Endodermal cell (in vitro differentiated cells): ENCODE results near the gene VPS13A. TPM values are rescaled to one million over a fixed set of nuclear protein-coding genes. Genes with fewer than 3 reads are reported as not detected.
A peak's percentile ranks its signal among the peaks of the same experiment; 100 is the strongest.

Experiments
- DNase-seq: peaks from one replicate; pipeline ENCODE4 v3.0.0-alpha.2; 2017
- H3K27ac ChIP-seq: 2 replicates; pipeline ENCODE4 v1.5.1; 2013; ENCODE audit warnings: mild to moderate bottlenecking, low read depth, low read length, moderate library complexity
- H3K27me3 ChIP-seq: 2 replicates; pipeline ENCODE4 v1.6.1; 2013; ENCODE audit warnings: mild to moderate bottlenecking, low read length, moderate library complexity; ENCODE audit not compliant: insufficient read depth, control insufficient read depth, poor library complexity, severe bottlenecking
- H3K36me3 ChIP-seq: 2 replicates; pipeline ENCODE4 v1.7.0; 2013; ENCODE audit warnings: mild to moderate bottlenecking, low read length, moderate library complexity; ENCODE audit not compliant: control insufficient read depth, insufficient read depth
- H3K4me1 ChIP-seq: one replicate; pipeline ENCODE4 v1.7.0; 2013; ENCODE audit warnings: low read length; ENCODE audit not compliant: control insufficient read depth, insufficient read depth
- H3K4me3 ChIP-seq: 2 replicates; pipeline ENCODE4 v1.5.1; 2013; ENCODE audit warnings: mild to moderate bottlenecking, low read length, moderate library complexity
- H3K9ac ChIP-seq: 2 replicates; pipeline ENCODE4 v1.6.1; 2013; ENCODE audit warnings: mild to moderate bottlenecking, low read length, moderate library complexity; ENCODE audit not compliant: poor library complexity, severe bottlenecking; ENCODE audit errors: extremely low read depth
- H3K9me3 ChIP-seq: 2 replicates; pipeline ENCODE4 v1.6.1; 2013; ENCODE audit warnings: mild to moderate bottlenecking, low read length, moderate library complexity; ENCODE audit not compliant: control insufficient read depth
- H3K27ac Mint-ChIP-seq: 2 replicates; pipeline ENCODE4 v1.8.0; 2020; ENCODE audit warnings: mixed read lengths
- H3K27me3 Mint-ChIP-seq: 2 replicates; pipeline ENCODE4 v1.8.0; 2021; ENCODE audit warnings: mild to moderate bottlenecking, mixed read lengths; ENCODE audit not compliant: insufficient read depth
- H3K36me3 Mint-ChIP-seq: 2 replicates; pipeline ENCODE4 v1.8.0; 2020; ENCODE audit warnings: low read depth, mixed read lengths
- H3K4me1 Mint-ChIP-seq: 2 replicates; pipeline ENCODE4 v1.8.0; 2020; ENCODE audit warnings: mixed read lengths
- H3K4me3 Mint-ChIP-seq: 2 replicates; pipeline ENCODE4 v1.8.0; 2020; ENCODE audit warnings: mild to moderate bottlenecking, moderate library complexity, mixed read lengths
- H3K9me3 Mint-ChIP-seq: 2 replicates; pipeline ENCODE4 v1.8.0; 2020; ENCODE audit warnings: mild to moderate bottlenecking, mixed read lengths
- CTCF ChIP-seq: fragments of 200-600 bp; sonication (generic); conservative IDR thresholded peaks from 2 replicates; pipeline ENCODE4 v1.5.0; 2021; ENCODE audit warnings: antibody characterized with exemption, mild to moderate bottlenecking
- WGBS, 2 experiments: methylation state at CpG; one replicate each; pipeline versions ENCODE4 v1.1.5 to v1.1.7; 2013; ENCODE audit warnings: missing lambda C conversion rate in 2 of 2, mixed read lengths in 1 of 2; ENCODE audit not compliant: insufficient coverage in 1 of 2, insufficient read length in 1 of 2; 5-methylcytosine and 5-hydroxymethylcytosine counted together
- total RNA-seq, 2 donors: library from RNA; stranded (reverse); fragmentation: NEBNext Ultra II Directional in 1 of 2; extraction: Animal tissue kit (Norgen Biotek cat#: 25700) in 1 of 2; gene quantifications; 2 replicates in 1 of 2; 3 replicates in 1 of 2; pipeline ENCODE4 v1.2.1, GENCODE V29; 2021

Gene VPS13A
- total RNA-seq, 2 donors from 2014 or later = 37.2 to 41.6 TPM

- 19% methylated on average over 9 of the region's 10 CpGs; no CpG with 5 or more reads in 1 of the 2 experiments for WGBS, 2 experiments
- peaks cover 24% of the 10 kb centered on the region for H3K4me1 Mint-ChIP-seq
- no peak overlapping the region for H3K27ac ChIP-seq
- H3K36me3 ChIP-seq = no peaks in the 10 kb centered on the region
- H3K4me3 ChIP-seq = no peak overlapping the region
- no peaks in the 10 kb centered on the region for H3K9me3 ChIP-seq
- peaks cover 19% of the 10 kb centered on the region for H3K27me3 Mint-ChIP-seq
- H3K4me3 Mint-ChIP-seq = no peak overlapping the region
- H3K9me3 Mint-ChIP-seq = no peaks in the 10 kb centered on the region
- peak; percentile 97 for DNase-seq
- TF ChIP-seq CTCF = peak; percentile 90
- peaks cover 31% of the 10 kb centered on the region for H3K27me3 ChIP-seq
- H3K27ac Mint-ChIP-seq = no peak overlapping the region
- H3K4me1 ChIP-seq = no peaks in the 10 kb centered on the region
- H3K36me3 Mint-ChIP-seq = no peaks in the 10 kb centered on the region
- no peak overlapping the region for H3K9ac ChIP-seq
These were observed 279.6 kb downstream of the VPS13A start for GRCh38 chr9:77456829-77457437.

GRCh38 chr9:77457916-77458592 is 280.7 kb downstream of the VPS13A start:
- Mint-ChIP-seq H3K4me1 (peaks cover 31% of the 10 kb centered on the region), H3K9me3 (no peaks in the 10 kb centered on the region), H3K27ac (peak overlapping the region; percentile 73), H3K4me3 (no peak overlapping the region), H3K36me3 (no peaks in the 10 kb centered on the region), H3K27me3 (peaks cover 18% of the 10 kb centered on the region)
- DNase-seq = peak; percentile 91
- H3K4me1 ChIP-seq = no peaks in the 10 kb centered on the region
- H3K27ac ChIP-seq = no peak overlapping the region
- H3K27me3 ChIP-seq = peaks cover 26% of the 10 kb centered on the region
- no peak overlapping the region for H3K4me3 ChIP-seq
- H3K36me3 ChIP-seq = no peaks in the 10 kb centered on the region
- no peaks in the 10 kb centered on the region for H3K9me3 ChIP-seq
- peak; percentile 92 for TF ChIP-seq CTCF
- no peak overlapping the region for H3K9ac ChIP-seq
- 55% methylated on average over 7 to 15 of the region's 15 CpGs for WGBS, 2 experiments

- peaks cover 35% of the 10 kb centered on the region for H3K4me1 Mint-ChIP-seq
- H3K9ac ChIP-seq = no peak overlapping the region
- H3K4me1 ChIP-seq = no peaks in the 10 kb centered on the region
- H3K9me3 ChIP-seq = no peaks in the 10 kb centered on the region
- H3K27ac ChIP-seq = no peak overlapping the region
- no peaks in the 10 kb centered on the region for H3K36me3 ChIP-seq
- H3K4me3 Mint-ChIP-seq = no peak overlapping the region
- no peaks in the 10 kb centered on the region for H3K36me3 Mint-ChIP-seq
- H3K27ac Mint-ChIP-seq = no peak overlapping the region
- WGBS, 2 experiments = 70 to 87% methylated on average over 3 to 8 of the region's 8 CpGs
- peaks cover 6% of the 10 kb centered on the region for H3K27me3 ChIP-seq
- TF ChIP-seq CTCF = no peak
- H3K4me3 ChIP-seq = no peak overlapping the region
- H3K27me3 Mint-ChIP-seq = no peaks in the 10 kb centered on the region
- DNase-seq = no peak
- no peaks in the 10 kb centered on the region for H3K9me3 Mint-ChIP-seq
These were observed 283.6 kb downstream of the VPS13A start for GRCh38 chr9:77460938-77461337.
